Effector memory CD4-positive, alpha-beta T cell (primary cell): Measurements from ENCODE around the gene STIM2.
"Not testable (repeated sequence)": the region's sequence is repeated elsewhere in the genome, so short reads cannot be mapped to it uniquely, and the experiment has no call there.

Experiments used
- DNase-seq, 3 donors: peaks; one replicate each; pipeline ENCODE4 v3.0.0-alpha.2; 2020
- H3K27ac ChIP-seq: 2 replicates; pipeline ENCODE4 v1.7.0; 2013; ENCODE audit warnings: mild to moderate bottlenecking, low read length, moderate library complexity; ENCODE audit not compliant: insufficient read depth, poor library complexity, severe bottlenecking
- H3K27me3 ChIP-seq: replicated peaks from 2 replicates; pipeline ENCODE4 v1.7.0; 2013; ENCODE audit warnings: mild to moderate bottlenecking, low read length; ENCODE audit not compliant: insufficient read depth, control insufficient read depth, poor library complexity, severe bottlenecking
- H3K36me3 ChIP-seq: 2 replicates; pipeline ENCODE4 v1.7.0; 2013; ENCODE audit warnings: mild to moderate bottlenecking, low read length, moderate library complexity; ENCODE audit not compliant: control insufficient read depth, insufficient read depth
- H3K4me1 ChIP-seq: 2 replicates; pipeline ENCODE4 v1.7.0; 2013; ENCODE audit warnings: low read length, mild to moderate bottlenecking; ENCODE audit not compliant: control insufficient read depth, insufficient read depth, poor library complexity, severe bottlenecking
- H3K4me3 ChIP-seq: 2 replicates; pipeline ENCODE4 v1.7.0; 2013; ENCODE audit warnings: low read length, low read depth, mild to moderate bottlenecking; ENCODE audit not compliant: insufficient read depth, poor library complexity, severe bottlenecking
- H3K9me3 ChIP-seq: 2 replicates; pipeline ENCODE4 v1.7.0; 2013; ENCODE audit warnings: mild to moderate bottlenecking, low read length, moderate library complexity; ENCODE audit not compliant: control insufficient read depth

Gene STIM2

DNA sequence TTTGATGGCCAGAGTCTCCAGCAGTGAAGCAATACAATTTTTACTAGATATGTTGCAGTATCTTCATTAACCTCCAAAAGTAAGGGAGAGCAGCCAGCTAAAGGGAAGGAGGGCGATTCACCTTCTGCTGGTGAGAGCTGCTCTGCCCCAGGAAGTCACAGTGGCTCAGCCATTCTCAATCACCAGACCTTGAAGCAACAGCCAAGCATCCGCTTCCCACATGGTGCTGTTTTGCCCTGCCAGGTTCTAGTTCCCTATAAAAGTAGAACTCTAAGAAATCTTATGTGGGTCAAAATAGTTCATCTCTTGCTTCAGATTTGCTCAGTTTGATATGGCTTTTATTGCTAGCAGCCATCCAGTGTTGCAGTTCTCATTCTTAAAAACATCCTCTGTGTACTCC, 166.8 kb downstream of the STIM2 start:
- Histone ChIP-seq H3K27me3 (no peaks in the 10 kb centered on the region), H3K27ac (no peak overlapping the region), H3K9me3 (no peaks in the 10 kb centered on the region), H3K36me3 (peaks cover 9% of the 10 kb centered on the region), H3K4me3 (no peak overlapping the region), H3K4me1 (no peaks in the 10 kb centered on the region)
- DNase-seq, result no peak

- DNase-seq, result not testable (repeated sequence)
Measured at GRCh38 chr4:27035127-27035526, 174.5 kb downstream of the STIM2 start.

DNA sequence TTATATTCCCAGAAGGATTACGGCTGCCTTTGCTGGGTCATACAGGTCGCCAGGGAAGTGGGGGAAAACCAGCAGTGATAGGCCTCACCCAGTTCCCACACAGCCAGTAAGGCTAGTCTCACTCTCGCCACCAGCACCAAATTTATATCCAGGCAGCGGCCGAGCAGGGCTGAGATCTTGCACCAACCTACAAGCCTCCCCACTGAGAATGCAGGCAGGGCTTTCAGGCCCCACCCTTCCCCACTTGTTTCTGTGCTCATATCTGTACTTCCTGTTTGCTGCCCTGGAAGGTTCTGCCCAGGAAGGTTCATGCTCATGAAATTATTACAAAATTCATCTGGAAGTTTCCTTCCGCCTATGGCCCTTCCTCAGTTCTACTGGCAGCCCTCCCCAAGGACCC, 179.7 kb downstream of the STIM2 start:
- Histone ChIP-seq H3K27ac (no peak overlapping the region), H3K4me3 (no peak overlapping the region), H3K27me3 (no peaks in the 10 kb centered on the region), H3K4me1 (no peaks in the 10 kb centered on the region), H3K36me3 (no peaks in the 10 kb centered on the region), H3K9me3 (no peaks in the 10 kb centered on the region)
- no peak for DNase-seq

More at GRCh38 chr4:27035127-27035526, 174.5 kb downstream of the STIM2 start:
- not testable (repeated sequence) for H3K4me3 ChIP-seq, H3K36me3 ChIP-seq, H3K4me1 ChIP-seq, H3K27me3 ChIP-seq, H3K27ac ChIP-seq, H3K9me3 ChIP-seq

GRCh38 chr4:27042411-27042810, 181.8 kb downstream of the STIM2 start:
- no peaks in the 10 kb centered on the region for H3K4me1 ChIP-seq
- no peak for DNase-seq
- H3K27ac ChIP-seq, result no peak overlapping the region
- no peaks in the 10 kb centered on the region for H3K27me3 ChIP-seq
- H3K36me3 ChIP-seq, result no peaks in the 10 kb centered on the region
- no peak overlapping the region for H3K4me3 ChIP-seq
- no peaks in the 10 kb centered on the region for H3K9me3 ChIP-seq

- Histone ChIP-seq H3K36me3 (no peaks in the 10 kb centered on the region), H3K27ac (no peak overlapping the region), H3K27me3 (no peaks in the 10 kb centered on the region), H3K4me1 (no peaks in the 10 kb centered on the region), H3K4me3 (no peak overlapping the region), H3K9me3 (no peaks in the 10 kb centered on the region)
- no peak for DNase-seq
Measured at GRCh38 chr4:27043200-27043599, 182.6 kb downstream of the STIM2 start.

DNA sequence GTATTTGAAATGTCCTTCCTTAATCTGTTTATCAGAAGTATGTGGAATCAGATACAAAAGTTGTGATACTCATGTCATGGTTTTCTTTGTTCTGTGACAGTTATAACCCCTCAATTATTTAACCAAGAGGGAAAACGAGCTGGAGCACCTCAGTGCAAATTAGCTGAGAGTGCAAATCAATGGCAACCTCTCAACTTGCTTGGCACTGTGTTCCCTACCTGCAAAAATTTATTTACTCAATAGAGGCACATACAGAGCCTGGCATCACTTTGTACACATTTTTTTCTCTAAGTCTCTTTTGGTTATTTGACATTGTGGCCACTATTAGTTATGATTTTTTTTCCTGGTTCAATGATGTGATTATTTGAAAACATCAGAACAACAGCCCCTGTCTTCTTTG, 186.2 kb downstream of the STIM2 start:
- H3K9me3 ChIP-seq, result no peaks in the 10 kb centered on the region
- no peak for DNase-seq
- no peaks in the 10 kb centered on the region for H3K36me3 ChIP-seq
- no peaks in the 10 kb centered on the region for H3K27me3 ChIP-seq
- H3K4me1 ChIP-seq, result no peaks in the 10 kb centered on the region
- no peak overlapping the region for H3K27ac ChIP-seq
- no peak overlapping the region for H3K4me3 ChIP-seq

GRCh38 chr4:27048429-27049238, 188.0 kb downstream of the STIM2 start:
- Histone ChIP-seq H3K27me3 (no peaks in the 10 kb centered on the region), H3K9me3 (no peaks in the 10 kb centered on the region), H3K4me3 (no peak overlapping the region), H3K4me1 (no peaks in the 10 kb centered on the region), H3K36me3 (no peaks in the 10 kb centered on the region), H3K27ac (no peak overlapping the region)
- DNase-seq, result no peak

DNA sequence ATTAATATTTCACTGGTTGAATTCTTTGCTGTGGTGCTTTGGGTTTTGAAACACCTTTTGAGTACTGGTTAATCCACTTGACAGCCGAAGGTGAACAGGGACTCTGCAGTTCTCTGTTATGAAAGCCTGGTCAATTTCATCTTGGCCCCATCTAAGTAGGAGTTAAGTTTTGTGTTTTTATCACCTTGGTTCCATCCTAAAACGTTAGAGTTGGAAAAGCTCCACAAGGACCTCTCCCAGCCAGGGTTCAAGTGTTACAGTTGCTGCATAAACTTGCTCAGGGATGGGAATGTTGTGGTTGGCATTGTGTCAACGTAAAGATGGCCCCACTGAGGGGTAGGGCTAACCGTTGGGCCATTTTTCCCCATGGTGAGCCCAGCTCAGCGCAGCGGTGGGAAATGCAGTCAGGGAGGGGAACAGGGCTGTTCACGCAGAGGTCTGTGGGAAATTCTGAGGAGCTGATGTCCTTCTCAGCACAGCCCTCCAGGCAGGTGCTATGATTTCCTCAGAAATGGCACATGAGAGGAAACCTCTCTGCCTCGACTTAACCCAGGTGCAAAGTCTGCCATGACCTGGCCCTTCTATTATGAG, 188.7 kb downstream of the STIM2 start:
- H3K36me3 ChIP-seq, result no peaks in the 10 kb centered on the region
- DNase-seq, result no peak
- no peak overlapping the region for H3K27ac ChIP-seq
- no peaks in the 10 kb centered on the region for H3K9me3 ChIP-seq
- no peaks in the 10 kb centered on the region for H3K4me1 ChIP-seq
- no peak overlapping the region for H3K4me3 ChIP-seq
- no peaks in the 10 kb centered on the region for H3K27me3 ChIP-seq

- H3K9me3 ChIP-seq, result no peaks in the 10 kb centered on the region
- DNase-seq, result no peak
- no peak overlapping the region for H3K4me3 ChIP-seq
- no peaks in the 10 kb centered on the region for H3K4me1 ChIP-seq
- no peak overlapping the region for H3K27ac ChIP-seq
- no peaks in the 10 kb centered on the region for H3K27me3 ChIP-seq
- H3K36me3 ChIP-seq, result no peaks in the 10 kb centered on the region
Measured at GRCh38 chr4:27050731-27051130, 190.1 kb downstream of the STIM2 start.

- Histone ChIP-seq H3K4me1 (no peaks in the 10 kb centered on the region), H3K4me3 (no peak overlapping the region), H3K27me3 (peaks cover 4% of the 10 kb centered on the region), H3K27ac (no peak overlapping the region), H3K36me3 (no peaks in the 10 kb centered on the region), H3K9me3 (no peaks in the 10 kb centered on the region)
- DNase-seq, result no peak
Measured at GRCh38 chr4:27055221-27055760, 194.7 kb downstream of the STIM2 start.
